GM18499 (cell line): ENCODE results near the gene MEX3B.

Experiments used
- ATAC-seq: cut with Tn5 transposase; IDR thresholded peaks from one replicate; pipeline ENCODE4 v1.9.1; 2021; ENCODE audit warnings: moderate number of reproducible peaks; ENCODE audit not compliant: insufficient read depth, unreplicated experiment

The MEX3B gene

GRCh38 chr15:82045892-82046665 is at the start of gene MEX3B:
Gene MEX3B (minus strand): TSS chr15:82046018. CDS start chr15:82045705, 313 bp downstream.
- ATAC-seq, result no peak

- ATAC-seq, result no peak
Observed at GRCh38 chr15:82093774-82094211, 48.0 kb upstream of the MEX3B start.

- no peak for ATAC-seq
Observed at GRCh38 chr15:82093325-82093724, 47.5 kb upstream of the MEX3B start.

GRCh38 chr15:82091636-82092140 is 45.9 kb upstream of the MEX3B start:
- ATAC-seq, result no peak

- ATAC-seq, result no peak
Observed at GRCh38 chr15:82086243-82086995, 40.6 kb upstream of the MEX3B start.

GRCh38 chr15:82081914-82082762 is 36.3 kb upstream of the MEX3B start:
- no peak for ATAC-seq

- ATAC-seq, result no peak
Observed at GRCh38 chr15:82080774-82081173, 35.0 kb upstream of the MEX3B start.

- ATAC-seq, result no peak
Observed at GRCh38 chr15:82079736-82080135, 33.9 kb upstream of the MEX3B start.

- no peak for ATAC-seq
Observed at GRCh38 chr15:82074610-82075009, 28.8 kb upstream of the MEX3B start.

- ATAC-seq, result no peak
Observed at GRCh38 chr15:82072926-82073537, 27.2 kb upstream of the MEX3B start.

GRCh38 chr15:82066455-82066854 is 20.6 kb upstream of the MEX3B start:
- no peak for ATAC-seq

GRCh38 chr15:82064824-82065223 is 19.0 kb upstream of the MEX3B start:
- no peak for ATAC-seq

- no peak for ATAC-seq
Observed at GRCh38 chr15:82062479-82063454, 16.9 kb upstream of the MEX3B start.

GRCh38 chr15:82060817-82061216 is 15.0 kb upstream of the MEX3B start:
- ATAC-seq, result no peak

- ATAC-seq, result no peak
Observed at GRCh38 chr15:82058517-82059204, 12.8 kb upstream of the MEX3B start.

- ATAC-seq, result no peak
Observed at GRCh38 chr15:82058026-82058425, 12.2 kb upstream of the MEX3B start.

- no peak for ATAC-seq
Observed at GRCh38 chr15:82056958-82057823, 11.4 kb upstream of the MEX3B start.
